Spleen (tissue), 13 donors: ENCODE data around the gene SPAG17. TPM values are rescaled to one million over a fixed set of nuclear protein-coding genes. Genes with fewer than 3 reads are reported as not detected.

Experiments
- DNase-seq: peaks from one replicate; pipeline ENCODE4 v3.0.0-alpha.2; 2020
- H3K27ac ChIP-seq, 8 donors: fragments of 200-600 bp; sonication (generic) in 7 of 8; 1 replicate in 4 of 8; 2 replicates in 4 of 8; pipeline versions ENCODE4 v1.5.0 to v1.8.0; 2016 to 2021; ENCODE audit warnings: inconsistent platforms in 4 of 8, mild to moderate bottlenecking in 4 of 8, moderate library complexity in 1 of 8
- H3K27me3 ChIP-seq, 7 donors: fragments of 200-600 bp; sonication (generic) in 6 of 7; replicated peaks in 1 of 7; 1 replicate in 4 of 7; 2 replicates in 3 of 7; pipeline versions ENCODE4 v1.5.0 to v1.8.0; 2016 to 2021; ENCODE audit warnings: inconsistent platforms in 3 of 7, mild to moderate bottlenecking in 1 of 7
- H3K36me3 ChIP-seq, 6 donors: fragments of 200-600 bp; sonication (generic) in 5 of 6; 1 replicate in 4 of 6; 2 replicates in 2 of 6; pipeline versions ENCODE4 v1.5.0 to v1.8.0; 2016 to 2021; ENCODE audit warnings: inconsistent platforms in 2 of 6
- H3K4me1 ChIP-seq, 6 donors: fragments of 200-600 bp; sonication (generic) in 5 of 6; 1 replicate in 3 of 6; 2 replicates in 3 of 6; pipeline versions ENCODE4 v1.5.0 to v1.8.0; 2016 to 2021; ENCODE audit warnings: inconsistent platforms in 3 of 6
- H3K4me3 ChIP-seq, 8 donors: fragments of 200-600 bp; sonication (generic) in 7 of 8; 1 replicate in 4 of 8; 2 replicates in 4 of 8; pipeline versions ENCODE4 v1.5.0 to v1.8.0; 2016 to 2021; ENCODE audit warnings: inconsistent platforms in 4 of 8, mild to moderate bottlenecking in 4 of 8, moderate library complexity in 2 of 8
- H3K9me3 ChIP-seq, 8 donors: fragments of 200-600 bp; sonication (generic) in 7 of 8; 1 replicate in 4 of 8; 2 replicates in 4 of 8; pipeline versions ENCODE4 v1.5.0 to v1.8.0; 2016 to 2021; ENCODE audit warnings: inconsistent platforms in 4 of 8
- CTCF ChIP-seq, 11 experiments: fragments of 200-600 bp in 7 of 11; fragments of 450-650 bp in 4 of 11; sonication (generic) in 4 of 11; IDR thresholded peaks in 8 of 11; conservative IDR thresholded peaks in 3 of 11; 1 replicate in 7 of 11; 2 replicates in 4 of 11; pipeline versions ENCODE4 v1.4.0 to v1.8.0; 2016 to 2021; ENCODE audit warnings: antibody characterized with exemption in 11 of 11, inconsistent platforms in 4 of 11, mild to moderate bottlenecking in 1 of 11
- POLR2A ChIP-seq, 3 donors: fragments of 450-650 bp; IDR thresholded peaks; one replicate each; pipeline ENCODE4 v1.5.1; 2017; ENCODE audit warnings: antibody characterized with exemption in 3 of 3, mild to moderate bottlenecking in 1 of 3
- POLR2AphosphoS5 ChIP-seq, 3 donors: sonication (generic); formaldehyde crosslinking; IDR thresholded peaks; one replicate each; pipeline ENCODE4 v1.5.1; 2017; ENCODE audit warnings: antibody characterized with exemption in 3 of 3
- WGBS, 5 donors: extraction: QIAGEN DNeasy Blood & Tissue Kit in 3 of 5; methylation state at CpG; one replicate each; pipeline versions ENCODE4 v1.1.5 to v1.1.7; 2013 to 2018; 5-methylcytosine and 5-hydroxymethylcytosine counted together
- intact Hi-C: fragments of 100-400 bp; cut with DNase I; formaldehyde crosslinking; loops from one replicate; pipeline ENCODE4 v1.15.0; 2023; ENCODE audit warnings: low total_unique reads
- long read RNA-seq, 2 donors: transcript quantifications; one replicate each; lab custom pipeline, GENCODE V29; 2026
- polyA plus RNA-seq, 3 donors: library from polyadenylated mRNA; stranded (reverse); fragments of 200-250 nt; gene quantifications; one replicate each; pipeline ENCODE4 v1.2.1, GENCODE V29; 2013
- total RNA-seq, 7 donors: library from RNA; depleted of rRNA in 3 of 7; stranded (reverse); fragments of >200 nt in 3 of 7; fragmentation: NEBNext Ultra II Directional in 4 of 7; extraction: Animal tissue kit (Norgen Biotek cat#: 25700) in 4 of 7; gene quantifications; one replicate each; pipeline versions ENCODE4 v1.1.0 to v1.2.1, GENCODE V29; 2016 to 2021
- donor health status: healthy with polysubstance abuse.
- donor health status: DM: no; HTN: no; CAD: no; lungs with moderate emphysema.
- donor health status: DM: no; HTN: no; CAD: no.
- donor health status: Bipolar disorder and iron deficiency.
- donor health status: healthy.
- donor health status: DM: no; HTN: no; CAD: no.
- donor health status: DM: yes; HTN: yes; CAD: no.

SPAG17 gene
- total RNA-seq (under 1 TPM in 4 of 7 donors, not detected in 3; 0.23 to 0.91 (median 0.53) TPM), polyA plus RNA-seq (under 1 TPM in 1 of 3 donors, not detected in 2; under 0.01 TPM)
- long read RNA-seq, donor 1, result 0 reads
- long read RNA-seq, donor 2, result 0 reads

- Histone ChIP-seq H3K27me3 (peaks cover 0 to 15% (median 0%) of the 10 kb centered on the region in 7 donors), H3K4me3 (peak within 1 kb of the TSS in 7 of 8 donors; percentile 12 to 58 (median 24)), H3K36me3 (no peaks in the 10 kb centered on the region), H3K9me3 (peaks cover 0 to 6% (median 0%) of the 10 kb centered on the region in 8 donors), H3K27ac (peak within 1 kb of the TSS in 2 of 8 donors; percentile 2 to 5), H3K4me1 (peaks cover 0 to 10% (median 5%) of the 10 kb centered on the region in 6 donors)
- DNase-seq, result no peak
- WGBS, 5 donors, result 8 to 23% (median 13%) methylated on average over 9 to 30 of the region's 30 CpGs
- TF ChIP-seq POLR2AphosphoS5 (IDR thresholded peaks at IDR 0.05) (peak in 1 of 3 donors; percentile 46), POLR2A (IDR thresholded peaks at IDR 0.05) (no peak)
- intact Hi-C loops, result no loop called here
These were observed at the start of gene SPAG17 for GRCh38 chr1:118185084-118185832. Gene SPAG17, minus strand, starts transcription at chr1:118185228. Its CDS starts 71 bp downstream, at chr1:118185157.

- Histone ChIP-seq H3K9me3 (peaks cover 0 to 8% (median 0%) of the 10 kb centered on the region in 8 donors), H3K27me3 (no peaks in the 10 kb centered on the region), H3K36me3 (no peaks in the 10 kb centered on the region), H3K4me1 (no peaks in the 10 kb centered on the region), H3K27ac (no peak overlapping the region), H3K4me3 (no peak overlapping the region)
- intact Hi-C loops, result no loop called here
- TF ChIP-seq POLR2AphosphoS5 (IDR thresholded peaks at IDR 0.05) (no peak), POLR2A (IDR thresholded peaks at IDR 0.05) (no peak), CTCF (IDR thresholded peaks at IDR 0.05 in 8 of 11, conservative IDR thresholded peaks at IDR 0.05 in 3 of 11) (no peak)
- no peak for DNase-seq
- 88 to 93% (median 89%) methylated on average over 6 of the region's 6 CpGs for WGBS, 5 donors
These were observed 40.4 kb upstream of the SPAG17 start for GRCh38 chr1:118225471-118225870.

GRCh38 chr1:118223426-118223825, 38.4 kb upstream of the SPAG17 start:
- H3K27me3 ChIP-seq, result no peaks in the 10 kb centered on the region
- no peaks in the 10 kb centered on the region for H3K36me3 ChIP-seq
- H3K4me3 ChIP-seq, result no peak overlapping the region
- peaks cover 0 to 8% (median 0%) of the 10 kb centered on the region in 8 donors for H3K9me3 ChIP-seq
- TF ChIP-seq POLR2AphosphoS5 (IDR thresholded peaks at IDR 0.05) (no peak), CTCF (IDR thresholded peaks at IDR 0.05 in 8 of 11, conservative IDR thresholded peaks at IDR 0.05 in 3 of 11) (peak in 6 of 11 experiments; percentile 20 to 47 (median 37))
- WGBS, 5 donors, result 41 to 76% (median 67%) methylated on average over 1 of the region's 1 CpG
- no peaks in the 10 kb centered on the region for H3K4me1 ChIP-seq
- intact Hi-C loops, result no loop called here
- DNase-seq, result no peak
- H3K27ac ChIP-seq, result no peak overlapping the region

GRCh38 chr1:118219438-118219837, 34.4 kb upstream of the SPAG17 start:
- 78 to 92% (median 87%) methylated on average over 2 of the region's 2 CpGs for WGBS, 5 donors
- intact Hi-C loops, result no loop called here
- Histone ChIP-seq H3K27ac (no peak overlapping the region), H3K27me3 (no peaks in the 10 kb centered on the region), H3K4me3 (no peak overlapping the region), H3K4me1 (no peaks in the 10 kb centered on the region), H3K9me3 (no peaks in the 10 kb centered on the region), H3K36me3 (no peaks in the 10 kb centered on the region)
- TF ChIP-seq POLR2A (IDR thresholded peaks at IDR 0.05), result no peak
- no peak for DNase-seq

- intact Hi-C loops, result no loop called here
- H3K27ac ChIP-seq, result no peak overlapping the region
- H3K36me3 ChIP-seq, result no peaks in the 10 kb centered on the region
- H3K9me3 ChIP-seq, result no peaks in the 10 kb centered on the region
- H3K27me3 ChIP-seq, result no peaks in the 10 kb centered on the region
- H3K4me1 ChIP-seq, result no peaks in the 10 kb centered on the region
- 17 to 21% (median 21%) methylated on average over 5 of the region's 5 CpGs for WGBS, 5 donors
- no peak for DNase-seq
- TF ChIP-seq POLR2A (IDR thresholded peaks at IDR 0.05) (no peak), POLR2AphosphoS5 (IDR thresholded peaks at IDR 0.05) (no peak), CTCF (IDR thresholded peaks at IDR 0.05 in 8 of 11, conservative IDR thresholded peaks at IDR 0.05 in 3 of 11) (no peak)
- no peak overlapping the region for H3K4me3 ChIP-seq
These were observed 32.3 kb upstream of the SPAG17 start for GRCh38 chr1:118217141-118217838.
